ENCODE measurements around the gene ZBED2.

GRCh38 chr3:111547631-111548030 lies 47.5 kb downstream of the ZBED2 start:
- TF ChIP-seq CTCF (IDR thresholded peaks at IDR 0.05) (no peak), POLR2AphosphoS5 (IDR thresholded peaks at IDR 0.05) (no peak)

Data from breast epithelium (tissue), 3 donors.